ENCODE data around the gene CRYGD.

CRYGD gene

GRCh38 chr2:208077276-208077675 is 47.0 kb downstream of the CRYGD start:
- no peak for DNase-seq

GRCh38 chr2:208074610-208075356 is 49.5 kb downstream of the CRYGD start:
- no peak for DNase-seq

- peak; percentile 14 for DNase-seq
Observed at GRCh38 chr2:208072250-208072892, 52.0 kb downstream of the CRYGD start.
